Measurements from ENCODE around the gene CBR1. TPM values are rescaled to one million over a fixed set of nuclear protein-coding genes. Genes with fewer than 3 reads are reported as not detected.

CBR1 gene
- total and polyA plus RNA-seq, 8 donors, result 79.9 to 372 (median 155) TPM

DNA sequence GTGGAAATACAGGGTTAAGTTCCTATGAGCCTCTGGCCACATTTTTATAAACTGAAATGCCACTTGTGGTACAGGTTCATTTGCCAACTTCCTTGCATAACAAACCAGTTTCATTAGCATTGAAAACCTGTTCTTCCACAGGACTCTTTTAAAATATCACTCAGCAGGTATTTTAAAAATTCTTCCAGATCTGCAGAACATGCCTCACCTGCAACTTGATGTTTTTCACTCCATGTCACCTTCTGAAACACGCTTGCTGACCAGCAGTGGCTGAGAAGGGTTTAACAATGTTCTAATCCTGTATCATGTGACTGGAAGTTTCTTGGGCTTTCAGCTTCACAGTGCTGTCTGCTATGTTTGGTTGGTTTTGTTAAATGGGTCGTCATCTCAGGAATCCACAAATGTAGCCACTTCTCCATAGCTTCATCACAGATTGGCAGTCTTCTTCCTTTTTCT lies 47.5 kb downstream of the CBR1 start:
- intact Hi-C loops (cut with DNase I; ENCODE audit: low total_unique reads), result no loop called here
- Histone ChIP-seq H3K27me3 (no peaks in the 10 kb centered on the region), H3K4me3 (no peak overlapping the region), H3K36me3 (no peaks in the 10 kb centered on the region), H3K9me3 (no peaks in the 10 kb centered on the region), H3K4me1 (peaks cover 4 to 24% (median 13%) of the 10 kb centered on the region in 4 donors), H3K27ac (no peak overlapping the region)
- 68 to 77% (median 72%) methylated on average over 2 of the region's 2 CpGs for WGBS, 5 donors
- DNase-seq, result no peak
- TF ChIP-seq POLR2AphosphoS5 (IDR thresholded peaks at IDR 0.05) (no peak), POLR2A (IDR thresholded peaks at IDR 0.05) (no peak), EP300 (IDR thresholded peaks at IDR 0.05) (no peak)
- TF ChIP-seq, protein P1, sequence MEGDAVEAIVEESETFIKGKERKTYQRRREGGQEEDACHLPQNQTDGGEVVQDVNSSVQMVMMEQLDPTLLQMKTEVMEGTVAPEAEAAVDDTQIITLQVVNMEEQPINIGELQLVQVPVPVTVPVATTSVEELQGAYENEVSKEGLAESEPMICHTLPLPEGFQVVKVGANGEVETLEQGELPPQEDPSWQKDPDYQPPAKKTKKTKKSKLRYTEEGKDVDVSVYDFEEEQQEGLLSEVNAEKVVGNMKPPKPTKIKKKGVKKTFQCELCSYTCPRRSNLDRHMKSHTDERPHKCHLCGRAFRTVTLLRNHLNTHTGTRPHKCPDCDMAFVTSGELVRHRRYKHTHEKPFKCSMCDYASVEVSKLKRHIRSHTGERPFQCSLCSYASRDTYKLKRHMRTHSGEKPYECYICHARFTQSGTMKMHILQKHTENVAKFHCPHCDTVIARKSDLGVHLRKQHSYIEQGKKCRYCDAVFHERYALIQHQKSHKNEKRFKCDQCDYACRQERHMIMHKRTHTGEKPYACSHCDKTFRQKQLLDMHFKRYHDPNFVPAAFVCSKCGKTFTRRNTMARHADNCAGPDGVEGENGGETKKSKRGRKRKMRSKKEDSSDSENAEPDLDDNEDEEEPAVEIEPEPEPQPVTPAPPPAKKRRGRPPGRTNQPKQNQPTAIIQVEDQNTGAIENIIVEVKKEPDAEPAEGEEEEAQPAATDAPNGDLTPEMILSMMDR (IDR thresholded peaks at IDR 0.05), result no peak

GRCh38 chr21:36120304-36120888 lies 50.6 kb downstream of the CBR1 start:
- Histone ChIP-seq H3K4me1 (peaks cover 0 to 4% (median 3%) of the 10 kb centered on the region in 4 donors), H3K27ac (peak overlapping the region in 1 of 5 donors; percentile 42), H3K4me3 (no peak overlapping the region), H3K27me3 (no peaks in the 10 kb centered on the region), H3K9me3 (no peaks in the 10 kb centered on the region), H3K36me3 (no peaks in the 10 kb centered on the region)
- TF ChIP-seq, protein P1 (IDR thresholded peaks at IDR 0.05), result no peak
- 70 to 83% (median 81%) methylated on average over 7 of the region's 7 CpGs for WGBS, 5 donors
- DNase-seq, result peak in 1 of 2 donors; percentile 54
- intact Hi-C loops (cut with DNase I; ENCODE audit: low total_unique reads), result no loop called here

Small RNAs within 50 kb of the gene (small RNA-seq; reads per million reads assigned to genes)
- 0 reads per million in 4 donors for gene RNU6-992P

Other genes starting within 250 kb of the CBR1 start
- 10 to 100 TPM; 11.6 to 87.5 (median 46.4) TPM for gene SETD4, start 9.5 kb upstream of the CBR1 start, total RNA-seq
- gene SETD4, start 9.5 kb upstream of the CBR1 start, polyA plus RNA-seq, result 10 to 100 TPM in 2 of 3 donors, 1 to 10 TPM in 1; 6.9 to 19.6 (median 10.6) TPM
- 10 to 100 TPM in 1 of 5 donors, 1 to 10 TPM in 2, not detected in 2; 1.1 to 10.7 (median 4.7) TPM for gene CBR3, start 65.1 kb downstream of the CBR1 start, total RNA-seq
- gene CBR3, start 65.1 kb downstream of the CBR1 start, polyA plus RNA-seq, result 10 to 100 TPM in 1 of 3 donors, 1 to 10 TPM in 2; 4.4 to 32.8 (median 6.4) TPM
- 10 to 100 TPM; 33.8 to 63.2 (median 49.2) TPM for gene DOP1B, start 86.8 kb downstream of the CBR1 start, total RNA-seq
- 10 to 100 TPM in 1 of 3 donors, 1 to 10 TPM in 2; 4.1 to 16.5 (median 4.6) TPM for gene DOP1B, start 86.8 kb downstream of the CBR1 start, polyA plus RNA-seq

Data from stomach (tissue), 9 donors.